ENCODE results near the gene HMOX2.
A peak's percentile ranks its signal among the peaks of the same experiment; 100 is the strongest.

Gene HMOX2

GRCh38 chr16:4505356-4506147 lies 29.4 kb downstream of the HMOX2 start:
- DNase-seq = peak; percentile 54

- DNase-seq = peak; percentile 41
Observed at GRCh38 chr16:4506450-4506849, 30.3 kb downstream of the HMOX2 start.

GRCh38 chr16:4507588-4508345 lies 31.6 kb downstream of the HMOX2 start:
- no peak for DNase-seq

GRCh38 chr16:4508806-4509205 lies 32.6 kb downstream of the HMOX2 start:
- no peak for DNase-seq

- DNase-seq = no peak
Observed at GRCh38 chr16:4509420-4509819, 33.2 kb downstream of the HMOX2 start.

GRCh38 chr16:4510131-4510530 lies 33.9 kb downstream of the HMOX2 start:
- DNase-seq = no peak

GRCh38 chr16:4510747-4511426 lies 34.7 kb downstream of the HMOX2 start:
- no peak for DNase-seq

- no peak for DNase-seq
Observed at GRCh38 chr16:4511441-4512082, 35.4 kb downstream of the HMOX2 start.

- DNase-seq = no peak
Observed at GRCh38 chr16:4512473-4512872, 36.3 kb downstream of the HMOX2 start.

GRCh38 chr16:4513086-4513860 lies 37.1 kb downstream of the HMOX2 start:
- DNase-seq = no peak

- DNase-seq = no peak
Observed at GRCh38 chr16:4513881-4514280, 37.7 kb downstream of the HMOX2 start.

GRCh38 chr16:4514606-4515005 lies 38.4 kb downstream of the HMOX2 start:
- DNase-seq = no peak

GRCh38 chr16:4515611-4516233 lies 39.5 kb downstream of the HMOX2 start:
- DNase-seq = no peak

GRCh38 chr16:4517812-4518680 lies 41.8 kb downstream of the HMOX2 start:
- no peak for DNase-seq

- DNase-seq = no peak
Observed at GRCh38 chr16:4519274-4520058, 43.3 kb downstream of the HMOX2 start.

GRCh38 chr16:4520913-4521312 lies 44.7 kb downstream of the HMOX2 start:
- no peak for DNase-seq

GRCh38 chr16:4522051-4522581 lies 45.9 kb downstream of the HMOX2 start:
- no peak for DNase-seq

GRCh38 chr16:4523686-4524085 lies 47.5 kb downstream of the HMOX2 start:
- DNase-seq = no peak

GRCh38 chr16:4524571-4524970 lies 48.4 kb downstream of the HMOX2 start:
- DNase-seq = no peak

- DNase-seq = no peak
Observed at GRCh38 chr16:4525069-4525468, 48.9 kb downstream of the HMOX2 start.

All from stimulated activated CD4-positive, alpha-beta T cell treated with anti-CD3 and anti-CD28 coated beads, Interleukin-4, amount 100 ng/mL, for 1 hour (primary cell).